Panc1 (cell line): ENCODE results near the gene THEM4.

ENCODE experiments used
- POLR2AphosphoS5 ChIP-seq: IDR thresholded peaks from 2 replicates; pipeline ENCODE4 v1.6.1; 2012; ENCODE audit warnings: mild to moderate bottlenecking, low read depth, low read length, moderate library complexity
- SIN3A ChIP-seq: IDR thresholded peaks from 2 replicates; pipeline ENCODE4 v1.6.1; 2012; ENCODE audit warnings: low read depth, mild to moderate bottlenecking, low read length, moderate library complexity, borderline replicate concordance; ENCODE audit not compliant: insufficient read depth
- TCF7L2 ChIP-seq: IDR thresholded peaks from 2 replicates; pipeline ENCODE4 v1.6.1; 2011; ENCODE audit warnings: mild to moderate bottlenecking, low read depth, low read length, inconsistent platforms
- TF ChIP-seq, protein P1 (sequence below): fragments of 450-650 bp; IDR thresholded peaks from 2 replicates; pipeline ENCODE4 v1.5.1; 2017; ENCODE audit warnings: mild to moderate bottlenecking
- TF ChIP-seq, protein P2 (sequence below), 2 experiments: IDR thresholded peaks; 2 replicates each; pipeline ENCODE4 v1.6.1; 2011 to 2012; ENCODE audit warnings: low read depth in 2 of 2, control low read depth in 1 of 2, low read length in 1 of 2, mild to moderate bottlenecking in 1 of 2, moderate library complexity in 1 of 2; ENCODE audit not compliant: insufficient read depth in 1 of 2

DNA sequence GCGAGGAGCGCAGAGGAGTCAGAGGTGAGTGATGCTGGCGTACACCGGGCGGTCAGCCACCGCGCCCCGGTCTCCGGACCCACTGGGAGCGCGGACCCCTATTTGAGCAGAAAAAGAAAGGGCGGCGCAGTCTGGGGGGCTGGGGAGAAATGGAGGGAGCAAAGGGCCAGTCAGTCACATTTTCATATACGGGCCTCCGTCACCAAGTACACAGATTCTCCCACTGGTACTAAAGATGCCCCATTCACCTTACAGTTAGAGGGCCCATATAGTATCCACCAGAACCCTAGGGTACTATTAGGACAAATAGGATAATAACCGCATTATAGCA is 70.3 kb downstream of the THEM4 start:
- TF ChIP-seq, protein P1, sequence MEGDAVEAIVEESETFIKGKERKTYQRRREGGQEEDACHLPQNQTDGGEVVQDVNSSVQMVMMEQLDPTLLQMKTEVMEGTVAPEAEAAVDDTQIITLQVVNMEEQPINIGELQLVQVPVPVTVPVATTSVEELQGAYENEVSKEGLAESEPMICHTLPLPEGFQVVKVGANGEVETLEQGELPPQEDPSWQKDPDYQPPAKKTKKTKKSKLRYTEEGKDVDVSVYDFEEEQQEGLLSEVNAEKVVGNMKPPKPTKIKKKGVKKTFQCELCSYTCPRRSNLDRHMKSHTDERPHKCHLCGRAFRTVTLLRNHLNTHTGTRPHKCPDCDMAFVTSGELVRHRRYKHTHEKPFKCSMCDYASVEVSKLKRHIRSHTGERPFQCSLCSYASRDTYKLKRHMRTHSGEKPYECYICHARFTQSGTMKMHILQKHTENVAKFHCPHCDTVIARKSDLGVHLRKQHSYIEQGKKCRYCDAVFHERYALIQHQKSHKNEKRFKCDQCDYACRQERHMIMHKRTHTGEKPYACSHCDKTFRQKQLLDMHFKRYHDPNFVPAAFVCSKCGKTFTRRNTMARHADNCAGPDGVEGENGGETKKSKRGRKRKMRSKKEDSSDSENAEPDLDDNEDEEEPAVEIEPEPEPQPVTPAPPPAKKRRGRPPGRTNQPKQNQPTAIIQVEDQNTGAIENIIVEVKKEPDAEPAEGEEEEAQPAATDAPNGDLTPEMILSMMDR, result no peak
- TF ChIP-seq, protein P2, sequence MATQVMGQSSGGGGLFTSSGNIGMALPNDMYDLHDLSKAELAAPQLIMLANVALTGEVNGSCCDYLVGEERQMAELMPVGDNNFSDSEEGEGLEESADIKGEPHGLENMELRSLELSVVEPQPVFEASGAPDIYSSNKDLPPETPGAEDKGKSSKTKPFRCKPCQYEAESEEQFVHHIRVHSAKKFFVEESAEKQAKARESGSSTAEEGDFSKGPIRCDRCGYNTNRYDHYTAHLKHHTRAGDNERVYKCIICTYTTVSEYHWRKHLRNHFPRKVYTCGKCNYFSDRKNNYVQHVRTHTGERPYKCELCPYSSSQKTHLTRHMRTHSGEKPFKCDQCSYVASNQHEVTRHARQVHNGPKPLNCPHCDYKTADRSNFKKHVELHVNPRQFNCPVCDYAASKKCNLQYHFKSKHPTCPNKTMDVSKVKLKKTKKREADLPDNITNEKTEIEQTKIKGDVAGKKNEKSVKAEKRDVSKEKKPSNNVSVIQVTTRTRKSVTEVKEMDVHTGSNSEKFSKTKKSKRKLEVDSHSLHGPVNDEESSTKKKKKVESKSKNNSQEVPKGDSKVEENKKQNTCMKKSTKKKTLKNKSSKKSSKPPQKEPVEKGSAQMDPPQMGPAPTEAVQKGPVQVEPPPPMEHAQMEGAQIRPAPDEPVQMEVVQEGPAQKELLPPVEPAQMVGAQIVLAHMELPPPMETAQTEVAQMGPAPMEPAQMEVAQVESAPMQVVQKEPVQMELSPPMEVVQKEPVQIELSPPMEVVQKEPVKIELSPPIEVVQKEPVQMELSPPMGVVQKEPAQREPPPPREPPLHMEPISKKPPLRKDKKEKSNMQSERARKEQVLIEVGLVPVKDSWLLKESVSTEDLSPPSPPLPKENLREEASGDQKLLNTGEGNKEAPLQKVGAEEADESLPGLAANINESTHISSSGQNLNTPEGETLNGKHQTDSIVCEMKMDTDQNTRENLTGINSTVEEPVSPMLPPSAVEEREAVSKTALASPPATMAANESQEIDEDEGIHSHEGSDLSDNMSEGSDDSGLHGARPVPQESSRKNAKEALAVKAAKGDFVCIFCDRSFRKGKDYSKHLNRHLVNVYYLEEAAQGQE (IDR thresholded peaks at IDR 0.05; ENCODE audit: insufficient read depth in 1 of 2, low read depth in 2 of 2, low read length in 1 of 2), result no peak
- TF ChIP-seq SIN3A (no peak), TCF7L2 (no peak), POLR2AphosphoS5 (no peak)
